DND-41 (cell line): Measurements from ENCODE around the gene TMOD2.

Experiments used
- EZH2 ChIP-seq: IDR thresholded peaks from 3 replicates; pipeline ENCODE4 v1.6.1; 2012; ENCODE audit warnings: borderline replicate concordance, low read depth, mild to moderate bottlenecking, moderate library complexity, low read length, inconsistent platforms; ENCODE audit not compliant: severe bottlenecking
- TF ChIP-seq, protein P1 (sequence below): IDR thresholded peaks from 2 replicates; pipeline ENCODE4 v1.5.1; 2012; ENCODE audit warnings: borderline replicate concordance, low read length, moderate library complexity, mild to moderate bottlenecking; ENCODE audit not compliant: poor library complexity, severe bottlenecking; ENCODE audit errors: extremely low read depth

GRCh38 chr15:51751697-51752683 is 593 bp downstream of the TMOD2 start:
- TF ChIP-seq, protein P1, sequence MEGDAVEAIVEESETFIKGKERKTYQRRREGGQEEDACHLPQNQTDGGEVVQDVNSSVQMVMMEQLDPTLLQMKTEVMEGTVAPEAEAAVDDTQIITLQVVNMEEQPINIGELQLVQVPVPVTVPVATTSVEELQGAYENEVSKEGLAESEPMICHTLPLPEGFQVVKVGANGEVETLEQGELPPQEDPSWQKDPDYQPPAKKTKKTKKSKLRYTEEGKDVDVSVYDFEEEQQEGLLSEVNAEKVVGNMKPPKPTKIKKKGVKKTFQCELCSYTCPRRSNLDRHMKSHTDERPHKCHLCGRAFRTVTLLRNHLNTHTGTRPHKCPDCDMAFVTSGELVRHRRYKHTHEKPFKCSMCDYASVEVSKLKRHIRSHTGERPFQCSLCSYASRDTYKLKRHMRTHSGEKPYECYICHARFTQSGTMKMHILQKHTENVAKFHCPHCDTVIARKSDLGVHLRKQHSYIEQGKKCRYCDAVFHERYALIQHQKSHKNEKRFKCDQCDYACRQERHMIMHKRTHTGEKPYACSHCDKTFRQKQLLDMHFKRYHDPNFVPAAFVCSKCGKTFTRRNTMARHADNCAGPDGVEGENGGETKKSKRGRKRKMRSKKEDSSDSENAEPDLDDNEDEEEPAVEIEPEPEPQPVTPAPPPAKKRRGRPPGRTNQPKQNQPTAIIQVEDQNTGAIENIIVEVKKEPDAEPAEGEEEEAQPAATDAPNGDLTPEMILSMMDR: no peak
- TF ChIP-seq EZH2: no peak
